ENCODE results near the gene LEFTY1.

Gene LEFTY1

DNA sequence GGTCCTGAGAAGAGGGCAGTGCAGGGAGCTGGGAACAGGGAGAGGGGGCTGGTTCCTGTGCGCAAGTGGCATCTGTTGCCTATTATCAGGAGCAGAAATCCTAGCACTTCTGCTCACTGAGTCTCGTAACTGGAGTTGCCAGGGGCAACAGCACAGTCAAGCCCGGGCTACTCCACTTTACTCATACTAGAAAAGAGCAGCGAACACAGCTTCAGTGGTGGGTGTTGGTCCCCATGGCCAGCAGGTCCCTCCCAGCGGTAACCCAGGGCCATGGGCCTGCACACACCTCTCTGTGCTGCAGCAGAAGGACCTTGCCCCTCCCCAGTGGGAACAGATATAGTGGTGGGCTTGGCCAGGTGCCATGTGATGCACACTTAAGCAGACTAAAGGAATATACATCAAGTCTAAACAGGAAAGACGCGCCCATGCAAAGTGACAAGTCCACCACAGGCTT, 26.6 kb upstream of the LEFTY1 start:
- DNase-seq, result no peak

DNA sequence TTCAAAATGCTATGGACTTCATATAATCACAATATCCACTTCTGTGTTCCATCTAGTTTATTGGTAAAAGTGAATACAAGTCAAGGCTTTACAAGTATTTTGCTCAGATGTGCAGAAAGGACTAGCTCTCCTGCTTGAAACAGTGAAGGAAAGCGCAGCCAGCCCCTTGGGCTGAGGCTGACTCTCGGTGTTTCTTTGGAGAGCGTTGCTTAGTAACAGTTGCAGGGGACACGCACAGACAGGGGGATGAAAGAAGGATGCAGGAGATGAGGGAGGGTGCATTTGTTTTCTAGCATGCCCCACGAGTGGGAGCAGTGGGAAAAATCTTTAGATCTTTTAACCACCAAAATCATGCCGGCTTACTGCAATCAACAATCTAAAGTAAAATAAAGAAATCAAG, 26.0 kb upstream of the LEFTY1 start:
- DNase-seq, result no peak

- DNase-seq, result no peak
These were observed 25.4 kb upstream of the LEFTY1 start for GRCh38 chr1:225914391-225914790.

- DNase-seq, result no peak
These were observed 22.5 kb upstream of the LEFTY1 start for GRCh38 chr1:225911191-225912130.

GRCh38 chr1:225909477-225909876, 20.5 kb upstream of the LEFTY1 start:
- no peak for DNase-seq

DNA sequence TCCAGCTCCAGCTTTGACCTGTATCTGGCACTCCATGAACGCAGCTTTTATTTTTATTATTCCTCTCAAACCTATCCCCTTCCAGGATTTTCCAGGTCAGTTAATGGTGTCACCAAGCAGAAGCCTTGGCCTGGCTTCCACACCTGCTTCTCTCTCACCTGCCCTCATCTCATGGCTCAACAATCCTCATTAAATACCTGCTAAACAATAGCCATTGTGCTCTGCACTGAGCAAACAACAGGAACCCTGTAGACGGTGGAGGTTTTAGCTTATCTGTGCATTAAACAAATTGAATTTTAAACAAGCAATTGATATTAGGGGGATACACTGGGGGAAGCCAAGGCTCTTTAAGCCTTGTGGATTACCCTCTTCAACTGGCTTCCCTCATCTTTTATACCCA, 19.8 kb upstream of the LEFTY1 start:
- no peak for DNase-seq

- no peak for DNase-seq
These were observed 19.2 kb upstream of the LEFTY1 start for GRCh38 chr1:225908013-225908640.

- no peak for DNase-seq
These were observed 18.4 kb upstream of the LEFTY1 start for GRCh38 chr1:225907341-225907740.

DNA sequence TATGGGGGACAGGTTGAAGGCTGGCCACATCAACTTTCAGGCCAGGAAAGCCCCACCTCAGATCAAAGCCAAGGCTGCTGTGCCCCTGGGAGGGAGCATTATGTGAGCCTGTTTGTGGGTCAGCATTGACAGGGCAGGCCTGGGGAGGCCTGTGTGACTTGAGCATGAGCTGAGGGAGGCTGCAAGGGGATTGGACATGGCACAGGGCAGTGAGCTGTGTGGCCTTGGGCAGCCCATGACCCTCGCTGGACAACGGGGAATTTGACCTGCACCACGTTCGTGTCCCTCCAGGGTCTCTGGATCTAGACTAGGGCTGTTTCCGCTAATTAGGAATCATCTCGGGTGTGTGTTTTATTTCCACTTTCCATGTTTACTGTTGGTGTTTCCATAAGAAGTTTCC, 17.5 kb upstream of the LEFTY1 start:
- DNase-seq, result no peak

DNA sequence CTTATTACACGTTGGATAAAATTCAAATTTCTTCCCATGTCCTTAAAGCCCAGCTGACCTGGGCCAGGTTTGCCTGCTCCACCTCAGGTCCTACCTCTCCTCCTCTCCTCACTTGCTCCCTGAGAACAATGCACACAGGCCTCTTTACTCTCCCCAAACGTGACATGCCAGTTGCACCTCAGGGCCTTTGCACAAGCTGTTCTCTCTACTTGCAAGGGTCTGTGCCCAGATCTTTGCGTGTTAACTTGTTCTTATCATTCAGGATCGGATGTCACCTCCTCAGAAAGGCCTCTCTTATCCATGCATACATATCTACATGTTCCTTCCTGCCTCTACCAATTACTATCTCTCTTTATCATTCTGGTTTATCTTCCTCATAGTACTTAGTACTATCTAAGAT, 14.7 kb upstream of the LEFTY1 start:
- DNase-seq, result no peak

DNA sequence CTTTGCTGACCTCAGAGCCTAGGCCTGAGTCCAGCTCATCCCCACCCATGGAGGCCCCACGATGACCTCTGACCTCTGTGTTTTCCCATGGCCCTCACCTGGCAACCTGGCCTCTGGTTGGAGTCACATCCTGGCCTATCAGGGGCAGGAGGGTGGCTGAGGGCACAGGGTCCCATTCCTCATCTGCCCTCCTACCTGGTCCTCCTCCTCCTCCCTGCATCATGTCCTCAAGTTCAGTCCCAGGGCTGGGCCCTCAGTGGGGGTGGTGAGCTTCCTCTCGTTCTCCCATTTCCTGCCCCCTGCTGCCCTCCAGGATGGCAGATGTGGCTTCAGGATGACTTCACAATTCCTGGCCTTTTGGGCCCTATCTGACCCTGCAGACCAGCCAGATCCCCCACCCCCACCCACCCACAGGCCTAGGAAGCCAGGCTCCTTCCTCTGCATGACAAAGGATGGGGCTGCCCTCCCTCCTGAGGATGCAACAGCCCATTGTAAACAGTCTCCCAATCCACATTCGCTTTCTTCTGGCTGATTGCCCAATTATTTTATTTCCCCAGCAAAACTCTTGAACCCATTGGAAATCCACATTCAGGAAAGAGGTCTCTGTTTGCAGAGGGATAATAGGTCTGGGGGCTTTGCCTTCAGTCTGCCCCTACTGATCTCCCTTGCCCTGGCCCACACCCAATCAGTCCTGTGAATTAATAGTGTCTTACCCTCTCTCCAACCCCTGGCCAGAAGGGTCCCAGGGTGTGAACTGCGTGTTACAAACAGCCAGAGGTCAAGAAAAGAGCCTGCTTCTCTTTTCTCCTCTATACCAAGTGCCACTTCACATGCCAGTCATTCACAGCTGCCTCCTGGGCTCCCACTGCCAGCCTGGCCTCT, 10.3 kb upstream of the LEFTY1 start:
- DNase-seq, result no peak

DNA sequence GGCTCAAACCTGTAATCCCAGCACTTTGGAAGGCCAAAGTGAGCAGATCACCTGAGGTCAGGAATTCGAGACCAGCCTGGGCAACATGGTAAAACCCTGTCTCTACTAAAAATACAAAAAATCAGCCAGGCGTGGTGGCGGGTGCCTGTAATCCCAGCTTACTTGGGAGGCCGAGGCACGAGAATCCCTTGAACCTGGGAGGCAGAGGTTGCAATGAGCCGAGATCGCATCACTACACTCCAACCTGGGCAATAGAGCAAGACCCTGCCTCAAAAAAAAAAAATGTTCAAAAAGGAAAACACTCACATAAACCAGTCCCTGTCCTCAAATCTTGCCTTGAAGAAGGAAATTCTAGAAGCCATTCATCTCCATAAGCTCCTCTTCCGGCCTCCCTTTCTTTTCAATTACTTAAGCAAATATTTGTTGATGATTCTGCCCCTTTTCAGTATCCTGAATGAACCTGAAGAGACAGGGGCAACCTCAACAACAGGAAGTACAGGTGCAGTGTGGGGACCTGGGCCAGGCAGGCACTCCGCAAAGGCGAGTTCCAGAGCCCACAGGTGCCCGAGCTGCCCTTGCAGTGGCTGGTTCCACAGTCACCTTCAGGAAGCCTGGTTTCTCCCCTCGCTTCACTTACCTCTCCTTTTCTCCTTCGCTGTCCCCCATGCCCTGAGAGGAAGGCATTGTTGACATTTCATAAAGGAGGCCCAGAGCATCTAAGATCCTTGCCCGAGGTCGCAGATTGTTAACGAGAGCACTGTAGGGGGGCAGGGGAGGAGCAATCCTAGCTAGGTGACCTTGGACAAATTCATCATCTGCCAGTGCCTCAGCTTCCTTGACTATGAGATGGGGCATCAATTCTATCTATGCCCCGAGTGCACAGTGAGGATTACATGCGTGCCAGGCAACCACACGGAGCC, 8.9 kb upstream of the LEFTY1 start:
- DNase-seq, result no peak

DNA sequence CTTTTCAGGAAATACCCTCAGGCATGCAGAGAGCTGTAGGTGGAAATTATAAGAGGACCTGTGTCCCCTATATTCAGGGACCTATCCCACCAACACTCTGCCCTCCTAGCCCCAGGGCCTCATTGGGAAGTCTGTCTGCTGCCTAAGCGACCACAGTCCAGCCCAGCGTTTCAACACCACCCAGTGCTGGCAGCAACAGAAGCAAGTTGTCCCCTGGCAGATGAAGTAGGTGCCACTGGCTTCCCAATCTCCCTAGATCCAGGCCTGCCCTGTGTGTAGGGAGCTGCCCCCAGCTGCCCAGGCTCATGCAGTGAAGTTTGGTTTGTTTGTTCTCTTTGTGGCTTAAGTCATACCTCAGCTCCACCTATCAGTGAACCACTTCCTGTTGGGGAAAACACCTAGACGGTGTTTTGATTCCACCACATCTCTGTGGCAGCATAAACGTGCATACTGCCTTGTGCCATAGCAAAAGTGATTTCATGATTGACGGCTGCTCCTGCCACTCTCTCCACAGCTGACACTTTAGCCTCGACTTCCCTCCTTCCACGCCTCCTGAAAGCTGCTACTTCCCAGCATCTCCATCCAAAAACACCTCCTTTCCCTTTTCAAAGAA, 8.1 kb upstream of the LEFTY1 start:
- DNase-seq, result no peak

DNA sequence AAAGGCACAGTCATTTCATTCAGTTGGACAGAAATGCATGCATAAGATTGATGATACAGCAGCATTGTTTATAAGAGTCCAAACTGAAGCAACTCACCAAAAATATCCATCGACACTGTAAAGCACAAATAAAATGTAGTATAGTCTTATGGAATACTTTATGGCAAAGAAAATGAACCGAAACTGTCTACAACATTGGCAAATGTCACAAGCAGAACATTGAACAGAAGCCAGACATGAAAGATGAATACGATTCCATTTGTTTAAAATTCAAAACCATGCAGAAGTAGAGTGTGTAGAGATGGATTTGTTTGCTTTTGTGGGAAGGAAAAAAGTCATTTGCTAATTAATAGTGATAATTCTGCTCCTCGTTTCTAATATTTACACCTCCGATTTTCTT, 7.5 kb upstream of the LEFTY1 start:
- DNase-seq, result no peak

- no peak for DNase-seq
These were observed 3.4 kb upstream of the LEFTY1 start for GRCh38 chr1:225892307-225892706.

- no peak for DNase-seq
These were observed 2.5 kb upstream of the LEFTY1 start for GRCh38 chr1:225891229-225891972.

GRCh38 chr1:225890346-225891228, 1.6 kb upstream of the LEFTY1 start:
- no peak for DNase-seq

DNA sequence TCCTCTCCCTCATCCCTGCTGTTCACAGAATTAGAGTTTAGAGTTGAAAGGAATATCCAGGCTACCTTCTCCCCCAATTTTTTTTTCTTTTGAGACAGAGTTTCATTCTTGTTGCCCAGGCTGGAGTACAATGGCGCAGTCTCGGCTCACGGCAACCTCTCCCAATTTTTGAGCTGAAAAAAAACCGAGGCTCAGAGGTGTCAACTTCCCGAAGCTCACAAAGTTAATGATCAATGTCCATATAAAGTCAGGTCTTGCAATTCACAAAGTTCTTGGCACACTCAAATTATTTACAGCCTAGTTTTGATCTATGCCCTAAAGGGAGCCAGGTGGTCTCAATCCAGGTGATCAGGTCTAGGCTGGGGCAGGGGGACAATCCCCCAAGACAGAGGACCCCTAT, 797 bp upstream of the LEFTY1 start:
- DNase-seq, result no peak

GRCh38 chr1:225888289-225888897, 553 bp downstream of the LEFTY1 start:
- no peak for DNase-seq
